Measurements from ENCODE around the gene OSGIN1.

- TF ChIP-seq CTCF (IDR thresholded peaks at IDR 0.05) = no peak
- no peak for TF ChIP-seq POLR2A (IDR thresholded peaks at IDR 0.05)
Observed at GRCh38 chr16:83964684-83965443, 11.8 kb downstream of the OSGIN1 start.
